CD4-positive, CD25-positive, alpha-beta regulatory T cell (primary cell): Measurements from ENCODE around the gene SESTD1. TPM values are rescaled to one million over a fixed set of nuclear protein-coding genes. Genes with fewer than 3 reads are reported as not detected.
A peak's percentile ranks its signal among the peaks of the same experiment; 100 is the strongest.

Source experiments
- ATAC-seq, 2 donors: fragments of 150-1000 bp; cut with Tn5 transposase; one replicate each; pipeline ENCODE4 v1.10.0; 2021; ENCODE audit warnings: low read depth in 2 of 2, moderate number of reproducible peaks in 2 of 2, moderate library complexity in 1 of 2
- DNase-seq, 3 donors: peaks; one replicate each; pipeline versions ENCODE4 v3.0.0 to v3.0.0-alpha.2; 2012 to 2022; ENCODE audit warnings: mixed read lengths in 1 of 3
- H3K27ac ChIP-seq: one replicate; pipeline ENCODE4 v1.7.0; 2013; ENCODE audit warnings: mild to moderate bottlenecking, low read length; ENCODE audit not compliant: insufficient read depth, poor library complexity, severe bottlenecking
- H3K27me3 ChIP-seq: one replicate; pipeline ENCODE4 v1.7.0; 2013; ENCODE audit warnings: low read length; ENCODE audit not compliant: control insufficient read depth, insufficient read depth
- H3K36me3 ChIP-seq: one replicate; pipeline ENCODE4 v1.7.0; 2013; ENCODE audit warnings: mild to moderate bottlenecking, low read length, moderate library complexity; ENCODE audit not compliant: control insufficient read depth, insufficient read depth
- H3K4me1 ChIP-seq: 2 replicates; pipeline ENCODE4 v1.7.0; 2013; ENCODE audit warnings: mild to moderate bottlenecking, low read length; ENCODE audit not compliant: insufficient read depth, control insufficient read depth, poor library complexity, severe bottlenecking
- H3K4me3 ChIP-seq: one replicate; pipeline ENCODE4 v1.7.0; 2013; ENCODE audit warnings: low read depth, mild to moderate bottlenecking, low read length, moderate library complexity
- H3K9me3 ChIP-seq, 2 experiments: 1 replicate in 1 of 2; 2 replicates in 1 of 2; pipeline ENCODE4 v1.7.0; 2013; ENCODE audit warnings: low read length in 2 of 2, mild to moderate bottlenecking in 1 of 2, moderate library complexity in 1 of 2; ENCODE audit not compliant: control insufficient read depth in 2 of 2
- H3K27ac Mint-ChIP-seq, 3 donors: one replicate each; pipeline ENCODE4 v1.8.0; 2020 to 2022; ENCODE audit warnings: mild to moderate bottlenecking in 3 of 3, mixed read lengths in 3 of 3, moderate library complexity in 2 of 3
- H3K27me3 Mint-ChIP-seq: one replicate; pipeline ENCODE4 v1.8.0; 2022; ENCODE audit warnings: mild to moderate bottlenecking, mixed read lengths
- H3K36me3 Mint-ChIP-seq: one replicate; pipeline ENCODE4 v1.8.0; 2020; ENCODE audit warnings: mixed read lengths
- H3K4me1 Mint-ChIP-seq, 4 donors: one replicate each; pipeline ENCODE4 v1.8.0; 2020 to 2022; ENCODE audit warnings: mixed read lengths in 4 of 4, mild to moderate bottlenecking in 1 of 4
- H3K4me3 Mint-ChIP-seq, 4 donors: one replicate each; pipeline ENCODE4 v1.8.0; 2020 to 2022; ENCODE audit warnings: mild to moderate bottlenecking in 4 of 4, mixed read lengths in 4 of 4, moderate library complexity in 3 of 4
- H3K9me3 Mint-ChIP-seq, 7 donors: one replicate each; pipeline ENCODE4 v1.8.0; 2020 to 2022; ENCODE audit warnings: mixed read lengths in 7 of 7, mild to moderate bottlenecking in 3 of 7, moderate library complexity in 2 of 7
- polyA plus RNA-seq, 4 donors: library from polyadenylated mRNA; unstranded; fragments of 300-500 nt; fragmentation: Illumina TruSeq; gene quantifications; one replicate each; pipeline ENCODE4 v1.2.3, GENCODE V29; 2021
- total RNA-seq: library from RNA; stranded (reverse); gene quantifications from one replicate; pipeline ENCODE4 v1.2.3, GENCODE V29; 2022

Gene SESTD1, protein sequence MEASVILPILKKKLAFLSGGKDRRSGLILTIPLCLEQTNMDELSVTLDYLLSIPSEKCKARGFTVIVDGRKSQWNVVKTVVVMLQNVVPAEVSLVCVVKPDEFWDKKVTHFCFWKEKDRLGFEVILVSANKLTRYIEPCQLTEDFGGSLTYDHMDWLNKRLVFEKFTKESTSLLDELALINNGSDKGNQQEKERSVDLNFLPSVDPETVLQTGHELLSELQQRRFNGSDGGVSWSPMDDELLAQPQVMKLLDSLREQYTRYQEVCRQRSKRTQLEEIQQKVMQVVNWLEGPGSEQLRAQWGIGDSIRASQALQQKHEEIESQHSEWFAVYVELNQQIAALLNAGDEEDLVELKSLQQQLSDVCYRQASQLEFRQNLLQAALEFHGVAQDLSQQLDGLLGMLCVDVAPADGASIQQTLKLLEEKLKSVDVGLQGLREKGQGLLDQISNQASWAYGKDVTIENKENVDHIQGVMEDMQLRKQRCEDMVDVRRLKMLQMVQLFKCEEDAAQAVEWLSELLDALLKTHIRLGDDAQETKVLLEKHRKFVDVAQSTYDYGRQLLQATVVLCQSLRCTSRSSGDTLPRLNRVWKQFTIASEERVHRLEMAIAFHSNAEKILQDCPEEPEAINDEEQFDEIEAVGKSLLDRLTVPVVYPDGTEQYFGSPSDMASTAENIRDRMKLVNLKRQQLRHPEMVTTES
- total RNA-seq (7.3 TPM), polyA plus RNA-seq (1 to 10 TPM in 3 of 4 donors, under 1 TPM in 1; 0.63 to 7.2 (median 2.1) TPM)

DNA sequence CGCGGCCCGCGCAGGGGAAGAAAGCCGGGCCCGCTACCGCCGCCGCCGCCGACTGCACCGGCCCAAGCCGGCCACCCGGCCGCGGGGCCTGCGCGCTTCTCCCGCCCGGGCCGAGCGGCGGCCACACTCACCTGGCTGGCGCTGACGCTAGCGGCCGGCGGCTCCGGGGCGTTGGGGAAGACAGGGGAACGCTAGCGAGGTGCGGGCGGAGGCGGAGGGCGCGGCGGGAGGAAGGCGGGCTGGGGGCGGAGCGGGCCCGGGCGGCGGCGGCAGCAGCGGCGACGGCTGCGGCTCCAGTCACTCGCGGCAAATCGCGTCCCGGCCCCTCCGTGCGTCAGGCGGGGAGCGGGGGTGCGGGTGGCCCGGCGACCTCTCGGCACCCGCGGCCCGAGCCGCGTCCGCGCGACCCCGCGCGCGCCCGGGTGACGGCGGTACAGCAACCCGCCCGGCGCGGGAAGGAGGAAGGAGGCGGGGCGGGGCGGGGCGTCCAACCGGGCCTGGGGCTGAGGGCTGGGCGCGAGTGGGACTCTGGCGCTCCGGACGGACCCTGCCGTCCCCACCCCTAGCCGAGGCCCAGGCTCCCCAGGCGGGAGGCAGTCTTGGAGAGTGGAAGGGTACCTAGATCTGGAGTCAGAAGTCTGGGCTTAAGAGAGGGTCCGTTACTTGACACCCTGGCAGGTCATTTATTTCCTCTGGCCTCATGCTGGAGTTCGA is at the start of gene SESTD1:
TSS of gene SESTD1 (minus strand) at position 465 of the 714 bp plus-strand sequence. CDS start 72,991 bp downstream, outside the sequence.
- Histone ChIP-seq H3K9me3 (no peaks in the 10 kb centered on the region), H3K27me3 (peaks cover 20% of the 10 kb centered on the region), H3K4me3 (peak within 1 kb of the TSS; percentile 77), H3K36me3 (no peaks in the 10 kb centered on the region), H3K4me1 (peaks cover 15% of the 10 kb centered on the region), H3K27ac (peak within 1 kb of the TSS; percentile 33)
- Mint-ChIP-seq H3K27me3 (peaks cover 40% of the 10 kb centered on the region), H3K36me3 (no peaks in the 10 kb centered on the region), H3K4me3 (peak within 1 kb of the TSS; percentile 83 to 92 (median 90)), H3K9me3 (peaks cover 0 to 1% (median 0%) of the 10 kb centered on the region in 7 donors), H3K4me1 (peaks cover 14 to 23% (median 21%) of the 10 kb centered on the region in 4 donors), H3K27ac (peak within 1 kb of the TSS in 2 of 3 donors; percentile 62 to 76)
- DNase-seq = peak; percentile 41 to 44 (median 44)
- peak; percentile 73 for ATAC-seq

DNA sequence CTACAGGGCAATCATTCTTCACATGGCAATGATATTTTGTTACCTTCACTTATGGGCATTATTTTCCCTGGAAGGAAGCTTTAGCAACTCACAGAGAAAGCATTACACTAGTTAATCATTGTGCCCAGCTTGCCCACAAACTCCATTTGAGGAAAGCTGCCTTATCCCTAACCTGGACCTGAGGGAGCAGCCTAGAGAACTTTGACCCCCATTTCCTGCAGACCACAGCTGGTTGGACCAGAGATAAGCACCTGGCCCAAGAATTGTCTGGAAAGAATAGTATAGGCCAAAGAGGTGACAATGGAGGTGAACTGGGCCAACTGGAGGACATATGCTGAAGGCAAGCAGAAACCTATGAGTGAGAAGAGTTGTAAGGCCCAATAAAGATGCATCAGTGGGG is 48.4 kb upstream of the SESTD1 start:
- no peaks in the 10 kb centered on the region for H3K36me3 ChIP-seq
- ATAC-seq (no peak), DNase-seq (no peak)
- H3K4me1 Mint-ChIP-seq = peaks cover 0 to 2% (median 0%) of the 10 kb centered on the region in 4 donors
- H3K4me3 ChIP-seq = no peak overlapping the region
- H3K27ac Mint-ChIP-seq = no peak overlapping the region
- no peak overlapping the region for H3K4me3 Mint-ChIP-seq
- H3K27me3 ChIP-seq = no peaks in the 10 kb centered on the region
- H3K36me3 Mint-ChIP-seq = no peaks in the 10 kb centered on the region
- H3K27me3 Mint-ChIP-seq = peaks cover 21% of the 10 kb centered on the region
- H3K9me3 Mint-ChIP-seq = peaks cover 0 to 8% (median 2%) of the 10 kb centered on the region in 7 donors
- no peak overlapping the region for H3K27ac ChIP-seq
- H3K9me3 ChIP-seq = no peaks in the 10 kb centered on the region
- H3K4me1 ChIP-seq = no peaks in the 10 kb centered on the region

DNA sequence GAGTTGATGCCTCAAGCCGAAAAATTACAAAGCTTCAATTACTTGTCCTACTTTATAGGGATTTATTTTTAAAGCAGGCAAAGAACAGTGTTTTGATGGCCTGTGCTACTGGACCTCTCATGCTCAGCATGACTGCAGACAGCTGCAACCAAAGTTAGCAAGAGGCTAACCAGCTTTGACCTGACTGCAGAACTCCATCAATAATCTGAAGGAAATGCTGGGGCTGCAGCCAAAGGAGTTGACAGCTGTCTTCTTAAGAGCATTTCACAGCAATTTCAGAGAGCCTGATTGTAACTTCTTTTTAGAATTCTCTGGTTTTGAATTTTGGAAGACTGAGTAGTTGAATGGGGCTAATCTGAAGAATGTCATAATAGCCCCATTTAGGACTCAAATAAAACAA is 46.5 kb upstream of the SESTD1 start:
- DNase-seq (no peak), ATAC-seq (no peak)
- Mint-ChIP-seq H3K27me3 (peaks cover 21% of the 10 kb centered on the region), H3K4me1 (peaks cover 0 to 2% (median 0%) of the 10 kb centered on the region in 4 donors), H3K36me3 (no peaks in the 10 kb centered on the region), H3K27ac (no peak overlapping the region), H3K9me3 (peaks cover 0 to 8% (median 2%) of the 10 kb centered on the region in 7 donors), H3K4me3 (no peak overlapping the region)
- Histone ChIP-seq H3K4me1 (no peaks in the 10 kb centered on the region), H3K36me3 (no peaks in the 10 kb centered on the region), H3K27ac (no peak overlapping the region), H3K9me3 (no peaks in the 10 kb centered on the region), H3K4me3 (no peak overlapping the region), H3K27me3 (no peaks in the 10 kb centered on the region)

DNA sequence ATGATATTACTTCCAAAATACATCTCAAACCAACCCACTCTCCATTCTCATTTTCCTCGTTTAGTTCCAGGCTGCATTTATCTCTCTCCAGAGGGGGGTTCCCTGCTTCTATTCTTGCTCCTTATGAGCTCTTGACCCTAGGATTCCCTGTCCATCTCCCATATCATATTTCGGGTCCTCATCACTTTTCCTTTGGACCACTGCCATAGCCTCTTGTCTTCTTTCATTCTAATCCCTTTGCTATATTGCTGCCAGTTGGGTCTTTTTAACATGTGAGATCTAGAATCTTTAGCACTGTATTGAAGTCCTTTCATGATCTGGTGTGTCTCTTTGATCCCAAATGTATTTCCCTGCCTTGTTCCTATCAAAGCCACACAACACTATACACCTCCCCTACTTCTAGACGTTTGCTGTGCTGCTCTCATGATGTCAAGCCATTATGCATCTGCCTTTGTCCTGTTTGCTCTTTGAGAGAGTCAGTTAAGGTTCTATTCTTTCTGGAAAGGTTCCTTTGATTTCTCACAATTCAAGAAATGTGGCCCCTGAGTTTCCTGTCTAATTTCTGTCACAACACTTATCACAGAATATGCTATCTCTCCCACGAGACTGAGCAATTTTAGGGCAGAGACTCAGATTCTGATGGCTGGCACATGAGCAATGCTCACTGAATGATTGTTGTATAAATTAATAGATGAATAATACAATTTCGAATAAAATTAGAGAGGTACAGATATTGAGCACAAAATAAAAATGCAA is 43.2 kb upstream of the SESTD1 start:
- no peak overlapping the region for H3K4me3 ChIP-seq
- Mint-ChIP-seq H3K9me3 (no peaks in the 10 kb centered on the region), H3K27ac (no peak overlapping the region), H3K36me3 (no peaks in the 10 kb centered on the region), H3K27me3 (peaks cover 18% of the 10 kb centered on the region), H3K4me1 (no peaks in the 10 kb centered on the region), H3K4me3 (no peak overlapping the region)
- H3K9me3 ChIP-seq = no peaks in the 10 kb centered on the region
- no peaks in the 10 kb centered on the region for H3K27me3 ChIP-seq
- ATAC-seq (no peak), DNase-seq (no peak)
- no peaks in the 10 kb centered on the region for H3K36me3 ChIP-seq
- no peak overlapping the region for H3K27ac ChIP-seq
- H3K4me1 ChIP-seq = no peaks in the 10 kb centered on the region

DNA sequence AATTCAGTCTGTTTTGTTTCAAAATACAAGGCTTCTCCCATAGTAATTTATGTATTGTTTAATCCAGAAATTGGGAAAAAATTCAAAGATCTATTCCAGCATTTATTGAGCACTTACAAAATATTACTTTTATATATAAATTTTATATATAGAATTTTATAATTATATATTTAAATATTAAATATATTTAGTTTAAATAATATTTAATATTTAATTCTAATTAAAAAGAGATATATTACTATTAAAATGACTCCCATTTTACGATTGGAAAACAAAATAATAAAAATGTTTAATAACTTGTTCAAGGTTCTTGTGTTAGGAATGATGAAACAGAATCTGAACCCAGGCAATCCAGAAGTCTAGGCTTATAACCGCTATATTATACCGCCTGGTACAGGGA is 40.5 kb upstream of the SESTD1 start:
- no peak overlapping the region for H3K27ac Mint-ChIP-seq
- H3K36me3 Mint-ChIP-seq = no peaks in the 10 kb centered on the region
- Histone ChIP-seq H3K27ac (no peak overlapping the region), H3K36me3 (no peaks in the 10 kb centered on the region), H3K4me1 (no peaks in the 10 kb centered on the region), H3K9me3 (no peaks in the 10 kb centered on the region), H3K4me3 (no peak overlapping the region), H3K27me3 (no peaks in the 10 kb centered on the region)
- H3K27me3 Mint-ChIP-seq = peaks cover 4% of the 10 kb centered on the region
- no peak overlapping the region for H3K4me3 Mint-ChIP-seq
- ATAC-seq (no peak), DNase-seq (no peak)
- H3K4me1 Mint-ChIP-seq = no peaks in the 10 kb centered on the region
- peaks cover 0 to 4% (median 0%) of the 10 kb centered on the region in 7 donors for H3K9me3 Mint-ChIP-seq

DNA sequence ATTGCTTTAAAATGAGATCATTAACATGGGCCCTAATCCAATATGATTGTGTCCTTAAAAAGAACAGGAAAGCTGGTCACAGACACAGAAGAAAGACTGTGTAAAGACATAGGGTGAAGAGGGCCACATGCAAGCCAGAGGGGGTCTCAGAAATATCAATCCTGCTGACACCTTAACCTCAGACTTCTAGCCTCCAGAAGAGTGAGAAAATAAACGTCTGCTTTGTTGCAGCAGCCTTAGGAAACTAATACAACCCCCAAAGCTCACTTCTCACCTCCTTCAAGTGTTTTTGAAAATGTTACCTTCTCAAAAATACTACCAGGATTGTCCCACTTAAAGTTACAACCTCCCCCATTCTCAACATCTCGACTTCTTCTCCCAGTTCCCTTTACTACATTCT is 39.8 kb upstream of the SESTD1 start:
- no peak overlapping the region for H3K4me3 Mint-ChIP-seq

More for the DNA sequence above, 39.8 kb upstream of the SESTD1 start:
- Mint-ChIP-seq H3K27me3 (peaks cover 4% of the 10 kb centered on the region), H3K36me3 (no peaks in the 10 kb centered on the region), H3K4me1 (no peaks in the 10 kb centered on the region), H3K27ac (no peak overlapping the region), H3K9me3 (peaks cover 0 to 4% (median 0%) of the 10 kb centered on the region in 7 donors)
- ATAC-seq (no peak), DNase-seq (no peak)
- no peaks in the 10 kb centered on the region for H3K4me1 ChIP-seq
- no peaks in the 10 kb centered on the region for H3K36me3 ChIP-seq
- no peak overlapping the region for H3K27ac ChIP-seq
- H3K27me3 ChIP-seq = no peaks in the 10 kb centered on the region
- H3K4me3 ChIP-seq = no peak overlapping the region
- no peaks in the 10 kb centered on the region for H3K9me3 ChIP-seq
